IMR-90 (cell line): Measurements from ENCODE around the gene MRM1. TPM values are rescaled to one million over a fixed set of nuclear protein-coding genes. Genes with fewer than 3 reads are reported as not detected.

Experiments
- ATAC-seq: fragments of 200-7000 bp; cut with Tn5 transposase; 2 replicates; pipeline ENCODE4 v1.9.1; 2020; ENCODE audit warnings: low read depth, mild to moderate bottlenecking, moderate library complexity
- BruUV-seq: library from RNA; stranded (reverse); fragments of 400-500 nt; replicated peaks from 2 replicates; lab custom pipeline; 2021; lab: Mats Ljungman, UMichigan
- CTCF ChIA-PET: fragments of 300-600 bp; formaldehyde crosslinking; extraction: SDS; loops from one replicate; lab custom pipeline; 2021; ENCODE audit warnings: antibody characterized with exemption; lab: Yijun Ruan, JAX
- POLR2A ChIA-PET: fragments of 300-600 bp; sonication (Branson Sonifier 250); formaldehyde crosslinking; loops from one replicate; lab custom pipeline; 2022; ENCODE audit warnings: antibody characterized with exemption; ENCODE audit not compliant: unreplicated experiment; lab: Charles Lee
- DNase-seq: peaks from one replicate; pipeline ENCODE4 v3.0.0; 2013
- H2AFZ ChIP-seq: replicated peaks from 2 replicates; pipeline ENCODE3; 2013; ENCODE audit warnings: low read length, mild to moderate bottlenecking; ENCODE audit not compliant: poor library complexity
- H2AK5ac ChIP-seq: 2 replicates; pipeline ENCODE4 v1.6.1; 2013; ENCODE audit warnings: low read depth, low read length, inconsistent platforms
- H2AK9ac ChIP-seq: replicated peaks from 2 replicates; pipeline ENCODE3; 2013; ENCODE audit warnings: mild to moderate bottlenecking, low read depth, low read length, moderate library complexity; ENCODE audit not compliant: poor library complexity
- H2BK120ac ChIP-seq: 2 replicates; pipeline ENCODE4 v1.6.1; 2013; ENCODE audit warnings: low read depth, low read length, inconsistent platforms
- H2BK15ac ChIP-seq: 3 replicates; pipeline ENCODE4 v1.6.1; 2013; ENCODE audit warnings: low read depth, low read length, inconsistent platforms
- H2BK20ac ChIP-seq: 2 replicates; pipeline ENCODE4 v1.6.1; 2013; ENCODE audit warnings: low read depth, mild to moderate bottlenecking, inconsistent platforms, low read length, moderate library complexity
- H2BK5ac ChIP-seq: 2 replicates; pipeline ENCODE4 v1.6.1; 2013; ENCODE audit warnings: mild to moderate bottlenecking, low read depth, low read length, inconsistent platforms; ENCODE audit not compliant: poor library complexity, severe bottlenecking
- H3K14ac ChIP-seq: replicated peaks from 2 replicates; pipeline ENCODE4 v1.6.1; 2013; ENCODE audit warnings: low read depth, low read length, inconsistent platforms
- H3K18ac ChIP-seq: 2 replicates; pipeline ENCODE4 v1.6.1; 2013; ENCODE audit warnings: low read depth, low read length, control low read depth
- H3K23ac ChIP-seq: 2 replicates; pipeline ENCODE4 v1.6.1; 2013; ENCODE audit warnings: low read depth, low read length, inconsistent platforms
- H3K27ac ChIP-seq: 2 replicates; pipeline ENCODE4 v1.5.1; 2013; ENCODE audit warnings: mild to moderate bottlenecking, control low read depth, low read length; ENCODE audit not compliant: insufficient read depth
- H3K27me3 ChIP-seq: 2 replicates; pipeline ENCODE4 v1.6.1; 2013; ENCODE audit warnings: low read length; ENCODE audit not compliant: control insufficient read depth, insufficient read depth
- H3K36me3 ChIP-seq: 2 replicates; pipeline ENCODE4 v1.6.1; 2013; ENCODE audit warnings: low read length, mixed read lengths; ENCODE audit not compliant: control insufficient read depth, insufficient read depth
- H3K4ac ChIP-seq: 2 replicates; pipeline ENCODE4 v1.6.1; 2013; ENCODE audit warnings: low read depth, low read length, inconsistent platforms
- H3K4me1 ChIP-seq: 2 replicates; pipeline ENCODE4 v1.6.1; 2013; ENCODE audit warnings: low read length, mixed read lengths; ENCODE audit not compliant: control insufficient read depth, insufficient read depth
- H3K4me2 ChIP-seq: 2 replicates; pipeline ENCODE4 v1.6.1; 2013; ENCODE audit warnings: low read depth, mild to moderate bottlenecking, control low read depth, low read length, moderate library complexity
- H3K4me3 ChIP-seq: 2 replicates; pipeline ENCODE4 v1.5.1; 2013; ENCODE audit warnings: low read depth, mild to moderate bottlenecking, control low read depth, low read length, moderate library complexity; ENCODE audit not compliant: insufficient read depth
- H3K56ac ChIP-seq: 2 replicates; pipeline ENCODE4 v1.6.1; 2013; ENCODE audit warnings: low read length, inconsistent platforms; ENCODE audit not compliant: insufficient read depth; ENCODE audit errors: extremely low read depth
- H3K79me1 ChIP-seq, 2 experiments: 2 replicates each; pipeline ENCODE4 v1.6.1; 2013; ENCODE audit warnings: low read length in 2 of 2, inconsistent platforms in 1 of 2, low read depth in 1 of 2
- H3K9ac ChIP-seq: 2 replicates; pipeline ENCODE4 v1.6.1; 2013; ENCODE audit warnings: low read depth, low read length, control low read depth
- H3K9me1 ChIP-seq: 2 replicates; pipeline ENCODE4 v1.6.1; 2013; ENCODE audit warnings: low read length, inconsistent platforms; ENCODE audit not compliant: insufficient read depth
- H3K9me3 ChIP-seq: 2 replicates; pipeline ENCODE4 v1.6.1; 2013; ENCODE audit warnings: low read length; ENCODE audit not compliant: control insufficient read depth, insufficient read depth
- H4K20me1 ChIP-seq: 2 replicates; pipeline ENCODE4 v1.6.1; 2013; ENCODE audit warnings: low read length, inconsistent platforms; ENCODE audit not compliant: insufficient read depth
- H4K5ac ChIP-seq: 2 replicates; pipeline ENCODE4 v1.6.1; 2013; ENCODE audit warnings: mild to moderate bottlenecking, low read depth, low read length, control low read depth
- H4K8ac ChIP-seq, 2 experiments: 2 replicates each; pipeline ENCODE4 v1.6.1; 2013; ENCODE audit warnings: low read depth in 2 of 2, low read length in 2 of 2, control low read depth in 1 of 2, inconsistent platforms in 1 of 2
- H4K91ac ChIP-seq: 2 replicates; pipeline ENCODE4 v1.6.1; 2013; ENCODE audit warnings: low read depth, low read length, inconsistent platforms; ENCODE audit not compliant: insufficient read depth
- CEBPB ChIP-seq: IDR thresholded peaks from 2 replicates; pipeline ENCODE4 v1.6.1; 2012; ENCODE audit warnings: low read depth, low read length, improper control_type of control experiment
- CHD1 ChIP-seq: IDR thresholded peaks from 2 replicates; pipeline ENCODE4 v1.6.1; 2012; ENCODE audit warnings: low read depth, low read length, improper control_type of control experiment
- MAFK ChIP-seq: IDR thresholded peaks from 2 replicates; pipeline ENCODE4 v1.6.1; 2012; ENCODE audit warnings: low read depth, low read length, improper control_type of control experiment
- MAZ ChIP-seq: IDR thresholded peaks from 2 replicates; pipeline ENCODE4 v1.6.1; 2012; ENCODE audit warnings: low read depth, mild to moderate bottlenecking, low read length, improper control_type of control experiment, moderate library complexity, borderline replicate concordance
- MXI1 ChIP-seq: IDR thresholded peaks from 2 replicates; pipeline ENCODE4 v1.6.1; 2012; ENCODE audit warnings: low read depth, mild to moderate bottlenecking, low read length, moderate library complexity, borderline replicate concordance
- NFE2L2 ChIP-seq: fragments of 150-350 bp; IDR thresholded peaks from 2 replicates; pipeline ENCODE4 v1.6.1; 2016; ENCODE audit warnings: low read depth, mild to moderate bottlenecking, low read length
- RCOR1 ChIP-seq: IDR thresholded peaks from 2 replicates; pipeline ENCODE4 v1.6.1; 2012; ENCODE audit warnings: mild to moderate bottlenecking, low read length, improper control_type of control experiment; ENCODE audit not compliant: insufficient replicate concordance
- RFX5 ChIP-seq: IDR thresholded peaks from 2 replicates; pipeline ENCODE4 v1.8.0; 2012; ENCODE audit warnings: low read depth, mild to moderate bottlenecking, low read length, moderate library complexity
- WGBS, 2 experiments: methylation state at CpG; one replicate each; pipeline versions ENCODE4 v1.1.5 to v1.1.7; 2013; ENCODE audit warnings: missing lambda C conversion rate in 2 of 2; ENCODE audit not compliant: insufficient read length in 1 of 2; ENCODE audit errors: extremely low coverage in 2 of 2; 5-methylcytosine and 5-hydroxymethylcytosine counted together
- dilution Hi-C: fragments of 300-500 bp; cut with HindIII; formaldehyde crosslinking; loops from one replicate; pipeline ENCODE4 v1.14.3; 2018; ENCODE audit warnings: low sequenced_read_pairs; ENCODE audit not compliant: unreplicated experiment
- in situ Hi-C: fragments of 300-500 bp; cut with MboI; formaldehyde crosslinking; loops from 3 replicates; pipeline ENCODE4 v1.14.3; 2019; ENCODE audit warnings: low sequenced_read_pairs, inconsistent platforms, mixed read lengths
- intact Hi-C: fragments of 100-400 bp; cut with micrococcal nuclease; formaldehyde crosslinking; loops from 2 replicates; pipeline ENCODE4 v1.10.0; 2022
- polyA plus RNA-seq, 3 experiments: library from polyadenylated mRNA; depleted of rRNA; stranded (reverse); fragments of >200 nt; gene quantifications; 2 replicates each; pipeline ENCODE4 v1.2.3, GENCODE V29; 2012; ENCODE audit warnings: low replicate concordance in 1 of 3
- total RNA-seq: library from RNA; depleted of rRNA; stranded (reverse); fragments of >200 nt; gene quantifications from 2 replicates; pipeline ENCODE4 v1.2.3, GENCODE V29; 2012
- TF ChIP-seq, protein P1 (sequence below): fragments of 150-350 bp; IDR thresholded peaks from 2 replicates; pipeline ENCODE4 v1.6.1; 2017; ENCODE audit warnings: mild to moderate bottlenecking, antibody characterized with exemption, low read length, low read depth

MRM1 gene
- total and polyA plus RNA-seq, 2 of the 4 experiments (the other 2 are of a cell fraction): 2.2 to 5.3 TPM

GRCh38 chr17:36628576-36628975 is 27.2 kb downstream of the MRM1 start:
- H3K27me3 ChIP-seq: peaks cover 38% of the 10 kb centered on the region
- no peaks in the 10 kb centered on the region; the same call in 1 of the 2 replicates for H3K4me1 ChIP-seq
- H3K4me3 ChIP-seq: no peak overlapping the region
- H2AK9ac ChIP-seq: peak overlapping the region; percentile 45
- ChIA-PET CTCF (interaction anchor here (0.6 to 2.2 kb wide), 5 partner anchors 8 to 612 kb away, joined by 3 to 9 read pairs (median 3); no protein-coding TSS in a partner anchor), POLR2A (no interaction called here)
- intact Hi-C loops: loop anchor here (2.0 kb wide), 1 partner anchor 744 kb away; no protein-coding TSS in a partner anchor
- no peaks in the 10 kb centered on the region; the same call in 1 of the 2 replicates for H4K20me1 ChIP-seq
- H3K4ac ChIP-seq: no peak overlapping the region
- dilution Hi-C loops: loop anchor here (25.0 kb wide), 1 partner anchor 434 kb away; no protein-coding TSS in a partner anchor
- WGBS, 2 experiments: no CpG with 5 or more reads among the region's 2 CpGs
- H2BK20ac ChIP-seq: no peak overlapping the region
- no peak overlapping the region for H3K14ac ChIP-seq
- in situ Hi-C loops: no loop called here
- H3K23ac ChIP-seq: no peak overlapping the region
- DNase-seq (no peak), ATAC-seq (no peak)
- TF ChIP-seq NFE2L2 (no peak), CEBPB (no peak), RFX5 (no peak), MXI1 (no peak), MAFK (no peak), CHD1 (no peak), MAZ (no peak), RCOR1 (no peak)
- TF ChIP-seq, protein P1, sequence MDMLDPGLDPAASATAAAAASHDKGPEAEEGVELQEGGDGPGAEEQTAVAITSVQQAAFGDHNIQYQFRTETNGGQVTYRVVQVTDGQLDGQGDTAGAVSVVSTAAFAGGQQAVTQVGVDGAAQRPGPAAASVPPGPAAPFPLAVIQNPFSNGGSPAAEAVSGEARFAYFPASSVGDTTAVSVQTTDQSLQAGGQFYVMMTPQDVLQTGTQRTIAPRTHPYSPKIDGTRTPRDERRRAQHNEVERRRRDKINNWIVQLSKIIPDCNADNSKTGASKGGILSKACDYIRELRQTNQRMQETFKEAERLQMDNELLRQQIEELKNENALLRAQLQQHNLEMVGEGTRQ: no peak
- no peaks in the 10 kb centered on the region for H3K79me1 ChIP-seq
- no peak overlapping the region for H2AFZ ChIP-seq
- H3K9me1 ChIP-seq: no peaks in the 10 kb centered on the region
- no peak overlapping the region for H2BK120ac ChIP-seq
- no peak overlapping the region for H4K5ac ChIP-seq
- no peaks in the 10 kb centered on the region for H3K9me3 ChIP-seq
- H3K56ac ChIP-seq: no peak overlapping the region
- H3K9ac ChIP-seq: no peak overlapping the region
- H3K4me2 ChIP-seq: no peak overlapping the region
- H2AK5ac ChIP-seq: no peak overlapping the region
- no peak overlapping the region for H2BK15ac ChIP-seq
- H2BK5ac ChIP-seq: no peak overlapping the region
- no peaks in the 10 kb centered on the region for H3K36me3 ChIP-seq
- H4K8ac ChIP-seq: no peak overlapping the region
- no peak overlapping the region for H3K18ac ChIP-seq
- no TSS peak for BruUV-seq
- H3K27ac ChIP-seq: no peak overlapping the region
- no peak overlapping the region for H4K91ac ChIP-seq
